Progenitor cell of endocrine pancreas (in vitro differentiated cells): ENCODE results near the gene CNIH1. TPM values are rescaled to one million over a fixed set of nuclear protein-coding genes. Genes with fewer than 3 reads are reported as not detected.

Experiments
- DNase-seq: peaks from one replicate; pipeline ENCODE4 v3.0.0; 2021; ENCODE audit warnings: low spot score; ENCODE audit not compliant: unreplicated experiment
- H3K27ac Mint-ChIP-seq: 2 replicates; pipeline ENCODE4 v1.8.0; 2021; ENCODE audit warnings: mild to moderate bottlenecking, moderate library complexity, mixed read lengths
- H3K27me3 Mint-ChIP-seq: 2 replicates; pipeline ENCODE4 v1.8.0; 2021; ENCODE audit warnings: mixed read lengths
- H3K36me3 Mint-ChIP-seq: 2 replicates; pipeline ENCODE4 v1.8.0; 2022; ENCODE audit warnings: mixed read lengths; ENCODE audit not compliant: insufficient read depth
- H3K4me1 Mint-ChIP-seq: 2 replicates; pipeline ENCODE4 v1.8.0; 2021; ENCODE audit warnings: low read depth, mixed read lengths
- H3K4me3 Mint-ChIP-seq: 2 replicates; pipeline ENCODE4 v1.8.0; 2021; ENCODE audit warnings: low read depth, mild to moderate bottlenecking, moderate library complexity, mixed read lengths
- H3K9me3 Mint-ChIP-seq: 2 replicates; pipeline ENCODE4 v1.8.0; 2021; ENCODE audit warnings: low read depth, mixed read lengths
- long read RNA-seq: library from polyadenylated mRNA; unstranded; transcript quantifications from one replicate; pipeline ENCODE4 v2.0.0, GENCODE V29; 2020
- total RNA-seq: library from RNA; stranded (reverse); gene quantifications from 2 replicates; pipeline ENCODE4 v1.2.1, GENCODE V29; 2021
- TF ChIP-seq, protein P1 (sequence below): fragments of 200-600 bp; sonication (generic); IDR thresholded peaks from one replicate; pipeline ENCODE4 v1.5.0; 2021; ENCODE audit warnings: antibody characterized with exemption, mild to moderate bottlenecking; ENCODE audit not compliant: unreplicated experiment

CNIH1 gene
- 106 and 111 TPM in 2 replicates for total RNA-seq
- long read RNA-seq, full-length matches to known transcripts, result 95 of 102 reads
- long read RNA-seq, partial matches to known transcripts, result 4 of 102 reads
- long read RNA-seq, other reads (novel, unspliced or antisense), result 3 of 102 reads

DNA sequence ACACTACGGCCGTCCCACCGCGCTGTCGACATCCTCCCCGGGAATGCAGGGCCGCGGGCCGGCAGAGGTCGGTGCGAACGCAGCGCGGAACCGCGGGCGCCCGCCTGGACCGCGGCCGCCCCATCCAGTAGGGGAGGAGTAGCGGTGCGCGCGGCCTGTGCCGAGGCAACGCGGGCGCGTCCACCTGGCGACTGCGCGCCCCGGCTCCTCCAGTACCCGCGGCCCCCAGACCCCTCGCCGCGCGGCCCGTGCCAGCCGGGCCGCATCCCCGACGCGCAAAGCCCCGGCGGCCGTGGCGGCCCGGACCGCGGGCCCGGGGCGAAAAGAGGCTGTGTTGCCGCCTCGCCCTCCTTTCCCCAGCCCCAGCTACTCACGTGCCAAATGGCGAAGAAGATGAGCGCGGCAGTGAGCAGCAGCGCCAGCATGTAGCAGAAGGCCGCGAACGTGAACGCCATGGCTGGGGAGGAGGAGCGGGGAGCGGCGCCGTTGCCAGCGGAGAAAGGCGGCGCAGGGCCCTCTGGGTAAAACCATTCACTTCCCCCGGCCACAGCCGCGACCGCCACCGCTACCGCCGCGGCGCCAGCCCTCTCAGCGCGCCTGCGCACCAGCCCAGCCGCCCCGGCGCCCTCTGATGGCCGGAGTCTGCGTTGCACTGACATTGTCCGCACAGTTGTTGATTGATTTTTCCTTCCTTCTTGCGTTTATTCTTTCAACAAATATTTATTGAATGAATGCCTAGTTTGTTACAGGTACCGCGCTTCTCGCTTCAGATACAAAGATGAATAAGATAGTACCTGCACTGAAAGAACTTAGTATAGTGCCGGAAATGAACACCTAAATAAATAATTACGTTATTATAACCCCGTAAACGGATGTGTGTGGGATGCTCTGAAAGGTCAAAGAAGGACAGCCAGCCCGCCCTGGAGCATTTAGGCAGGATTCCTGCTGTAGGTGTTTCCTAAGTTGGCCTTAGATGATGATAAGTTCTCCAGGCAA, at the start of gene CNIH1:
TSS of gene CNIH1 (minus strand) at position 502 of the 996 bp plus-strand sequence. CDS start at position 455, 47 bp downstream.
- Mint-ChIP-seq H3K36me3 (no peaks in the 10 kb centered on the region), H3K4me1 (peaks cover 19% of the 10 kb centered on the region), H3K27me3 (peaks cover 9% of the 10 kb centered on the region), H3K27ac (peak within 1 kb of the TSS; percentile 96), H3K4me3 (peak within 1 kb of the TSS; percentile 87), H3K9me3 (no peaks in the 10 kb centered on the region)
- TF ChIP-seq, protein P1, sequence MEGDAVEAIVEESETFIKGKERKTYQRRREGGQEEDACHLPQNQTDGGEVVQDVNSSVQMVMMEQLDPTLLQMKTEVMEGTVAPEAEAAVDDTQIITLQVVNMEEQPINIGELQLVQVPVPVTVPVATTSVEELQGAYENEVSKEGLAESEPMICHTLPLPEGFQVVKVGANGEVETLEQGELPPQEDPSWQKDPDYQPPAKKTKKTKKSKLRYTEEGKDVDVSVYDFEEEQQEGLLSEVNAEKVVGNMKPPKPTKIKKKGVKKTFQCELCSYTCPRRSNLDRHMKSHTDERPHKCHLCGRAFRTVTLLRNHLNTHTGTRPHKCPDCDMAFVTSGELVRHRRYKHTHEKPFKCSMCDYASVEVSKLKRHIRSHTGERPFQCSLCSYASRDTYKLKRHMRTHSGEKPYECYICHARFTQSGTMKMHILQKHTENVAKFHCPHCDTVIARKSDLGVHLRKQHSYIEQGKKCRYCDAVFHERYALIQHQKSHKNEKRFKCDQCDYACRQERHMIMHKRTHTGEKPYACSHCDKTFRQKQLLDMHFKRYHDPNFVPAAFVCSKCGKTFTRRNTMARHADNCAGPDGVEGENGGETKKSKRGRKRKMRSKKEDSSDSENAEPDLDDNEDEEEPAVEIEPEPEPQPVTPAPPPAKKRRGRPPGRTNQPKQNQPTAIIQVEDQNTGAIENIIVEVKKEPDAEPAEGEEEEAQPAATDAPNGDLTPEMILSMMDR, result peak; percentile 90
- peak; percentile 95 for DNase-seq

DNA sequence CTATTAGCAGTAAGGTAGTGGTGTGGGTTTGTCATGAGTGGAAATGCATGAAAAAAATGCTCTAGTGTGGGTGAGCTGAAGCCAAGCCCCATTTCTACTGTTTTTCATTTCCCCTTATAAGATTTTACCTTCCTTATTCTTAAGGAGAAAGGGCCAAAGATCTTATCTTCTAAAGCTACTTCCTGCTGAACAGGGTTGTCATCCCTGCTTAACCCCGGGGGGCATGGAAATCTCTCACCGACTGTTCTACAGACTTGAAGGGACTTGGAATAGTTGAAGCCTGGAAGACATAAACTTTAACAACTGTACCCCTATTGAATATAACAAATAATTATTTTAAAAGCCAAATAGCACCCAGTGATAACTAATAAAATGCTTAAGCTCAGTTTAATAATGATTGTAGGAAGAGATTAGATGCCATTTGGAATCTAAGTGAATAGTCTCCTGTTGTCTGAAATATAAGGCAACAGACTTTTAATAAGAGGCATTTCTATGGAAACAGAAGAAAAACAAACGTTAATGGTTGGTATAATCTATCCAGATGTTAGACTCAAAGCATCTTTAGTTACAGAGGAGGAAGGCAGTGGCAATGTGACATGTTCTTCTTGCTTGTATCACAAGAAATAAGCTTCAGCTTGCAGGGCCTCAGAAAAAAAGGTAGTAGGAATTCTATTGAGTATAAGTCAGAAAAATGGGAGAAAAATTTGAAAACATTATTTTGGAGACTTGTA, 49.4 kb upstream of the CNIH1 start:
- TF ChIP-seq, protein P1, result no peak
- H3K9me3 Mint-ChIP-seq, result no peaks in the 10 kb centered on the region
- H3K36me3 Mint-ChIP-seq, result peaks cover 6% of the 10 kb centered on the region
- H3K4me1 Mint-ChIP-seq, result peaks cover 19% of the 10 kb centered on the region
- DNase-seq, result no peak
- H3K4me3 Mint-ChIP-seq, result no peak overlapping the region
- H3K27me3 Mint-ChIP-seq, result no peaks in the 10 kb centered on the region
- H3K27ac Mint-ChIP-seq, result no peak overlapping the region

GRCh38 chr14:54489731-54490444, 48.7 kb upstream of the CNIH1 start:
- H3K4me1 Mint-ChIP-seq, result peaks cover 22% of the 10 kb centered on the region
- DNase-seq, result no peak
- no peaks in the 10 kb centered on the region for H3K9me3 Mint-ChIP-seq
- H3K27ac Mint-ChIP-seq, result peak overlapping the region; percentile 89
- TF ChIP-seq, protein P1, result no peak
- H3K4me3 Mint-ChIP-seq, result peak overlapping the region; percentile 86
- peaks cover 9% of the 10 kb centered on the region for H3K36me3 Mint-ChIP-seq
- H3K27me3 Mint-ChIP-seq, result no peaks in the 10 kb centered on the region

GRCh38 chr14:54489318-54489683, 48.1 kb upstream of the CNIH1 start:
- Mint-ChIP-seq H3K4me3 (peak overlapping the region; percentile 86), H3K4me1 (peaks cover 22% of the 10 kb centered on the region), H3K9me3 (no peaks in the 10 kb centered on the region), H3K27me3 (no peaks in the 10 kb centered on the region), H3K27ac (peak overlapping the region; percentile 89), H3K36me3 (peaks cover 9% of the 10 kb centered on the region)
- DNase-seq, result no peak
- TF ChIP-seq, protein P1, result no peak
